ENCODE data around the gene CLCN7.

DNA sequence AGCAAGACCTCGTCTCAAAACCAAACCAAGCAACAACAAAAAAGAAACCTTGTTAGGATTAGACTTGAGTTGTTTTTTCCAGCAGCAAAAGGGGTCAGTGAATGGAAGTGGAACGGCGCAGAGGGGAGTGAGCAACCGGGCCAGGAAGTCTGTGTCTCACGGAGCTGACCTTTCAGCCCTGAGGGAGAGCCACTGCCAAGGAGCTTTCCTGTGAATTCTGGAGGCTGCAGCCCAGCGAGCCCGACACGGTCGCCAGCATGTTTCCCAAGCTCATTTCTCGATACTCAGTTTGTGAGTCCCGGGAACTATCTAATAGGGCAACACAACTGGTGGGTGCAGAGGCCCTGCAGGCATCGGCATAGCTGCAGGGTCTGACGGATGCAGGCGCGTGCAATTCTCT lies 37.9 kb upstream of the CLCN7 start:
- TF ChIP-seq, protein P1, sequence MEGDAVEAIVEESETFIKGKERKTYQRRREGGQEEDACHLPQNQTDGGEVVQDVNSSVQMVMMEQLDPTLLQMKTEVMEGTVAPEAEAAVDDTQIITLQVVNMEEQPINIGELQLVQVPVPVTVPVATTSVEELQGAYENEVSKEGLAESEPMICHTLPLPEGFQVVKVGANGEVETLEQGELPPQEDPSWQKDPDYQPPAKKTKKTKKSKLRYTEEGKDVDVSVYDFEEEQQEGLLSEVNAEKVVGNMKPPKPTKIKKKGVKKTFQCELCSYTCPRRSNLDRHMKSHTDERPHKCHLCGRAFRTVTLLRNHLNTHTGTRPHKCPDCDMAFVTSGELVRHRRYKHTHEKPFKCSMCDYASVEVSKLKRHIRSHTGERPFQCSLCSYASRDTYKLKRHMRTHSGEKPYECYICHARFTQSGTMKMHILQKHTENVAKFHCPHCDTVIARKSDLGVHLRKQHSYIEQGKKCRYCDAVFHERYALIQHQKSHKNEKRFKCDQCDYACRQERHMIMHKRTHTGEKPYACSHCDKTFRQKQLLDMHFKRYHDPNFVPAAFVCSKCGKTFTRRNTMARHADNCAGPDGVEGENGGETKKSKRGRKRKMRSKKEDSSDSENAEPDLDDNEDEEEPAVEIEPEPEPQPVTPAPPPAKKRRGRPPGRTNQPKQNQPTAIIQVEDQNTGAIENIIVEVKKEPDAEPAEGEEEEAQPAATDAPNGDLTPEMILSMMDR (IDR thresholded peaks at IDR 0.05 in 2 of 3, conservative IDR thresholded peaks at IDR 0.05 in 1 of 3; ENCODE audit: insufficient read depth in 2 of 3, low read depth in 1 of 3, low read length in 3 of 3) = no peak
- TF ChIP-seq ZBTB17 (CRISPR knock-in tag; IDR thresholded peaks at IDR 0.05) (no peak), GATA2 (CRISPR knock-in tag; IDR thresholded peaks at IDR 0.05) (no peak), BHLHE40 (IDR thresholded peaks at IDR 0.05; ENCODE audit: low read length) (no peak), NCOA1 (IDR thresholded peaks at IDR 0.05; ENCODE audit: low read depth) (no peak), RBM14 (IDR thresholded peaks at IDR 0.05; ENCODE audit: borderline replicate concordance, insufficient read depth, low read depth, low read length) (no peak), NBN (IDR thresholded peaks at IDR 0.05; ENCODE audit: low read depth) (no peak), ZNF311 (CRISPR knock-in tag; IDR thresholded peaks at IDR 0.05) (no peak), EZH2 (IDR thresholded peaks at IDR 0.05; ENCODE audit: borderline replicate concordance, low read depth, low read length) (no peak), ATF7 (IDR thresholded peaks at IDR 0.05) (no peak), POLR2A (conservative IDR thresholded peaks at IDR 0.05) (peak; percentile 21; the same call in 1 of the 2 replicates)
- TF ChIP-seq, protein P2, sequence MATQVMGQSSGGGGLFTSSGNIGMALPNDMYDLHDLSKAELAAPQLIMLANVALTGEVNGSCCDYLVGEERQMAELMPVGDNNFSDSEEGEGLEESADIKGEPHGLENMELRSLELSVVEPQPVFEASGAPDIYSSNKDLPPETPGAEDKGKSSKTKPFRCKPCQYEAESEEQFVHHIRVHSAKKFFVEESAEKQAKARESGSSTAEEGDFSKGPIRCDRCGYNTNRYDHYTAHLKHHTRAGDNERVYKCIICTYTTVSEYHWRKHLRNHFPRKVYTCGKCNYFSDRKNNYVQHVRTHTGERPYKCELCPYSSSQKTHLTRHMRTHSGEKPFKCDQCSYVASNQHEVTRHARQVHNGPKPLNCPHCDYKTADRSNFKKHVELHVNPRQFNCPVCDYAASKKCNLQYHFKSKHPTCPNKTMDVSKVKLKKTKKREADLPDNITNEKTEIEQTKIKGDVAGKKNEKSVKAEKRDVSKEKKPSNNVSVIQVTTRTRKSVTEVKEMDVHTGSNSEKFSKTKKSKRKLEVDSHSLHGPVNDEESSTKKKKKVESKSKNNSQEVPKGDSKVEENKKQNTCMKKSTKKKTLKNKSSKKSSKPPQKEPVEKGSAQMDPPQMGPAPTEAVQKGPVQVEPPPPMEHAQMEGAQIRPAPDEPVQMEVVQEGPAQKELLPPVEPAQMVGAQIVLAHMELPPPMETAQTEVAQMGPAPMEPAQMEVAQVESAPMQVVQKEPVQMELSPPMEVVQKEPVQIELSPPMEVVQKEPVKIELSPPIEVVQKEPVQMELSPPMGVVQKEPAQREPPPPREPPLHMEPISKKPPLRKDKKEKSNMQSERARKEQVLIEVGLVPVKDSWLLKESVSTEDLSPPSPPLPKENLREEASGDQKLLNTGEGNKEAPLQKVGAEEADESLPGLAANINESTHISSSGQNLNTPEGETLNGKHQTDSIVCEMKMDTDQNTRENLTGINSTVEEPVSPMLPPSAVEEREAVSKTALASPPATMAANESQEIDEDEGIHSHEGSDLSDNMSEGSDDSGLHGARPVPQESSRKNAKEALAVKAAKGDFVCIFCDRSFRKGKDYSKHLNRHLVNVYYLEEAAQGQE (IDR thresholded peaks at IDR 0.05; ENCODE audit: borderline replicate concordance) = no peak
- TF ChIP-seq, protein P2 (CRISPR knock-in tag; IDR thresholded peaks at IDR 0.05; ENCODE audit: low read depth) = no peak
- TF ChIP-seq, protein P3, sequence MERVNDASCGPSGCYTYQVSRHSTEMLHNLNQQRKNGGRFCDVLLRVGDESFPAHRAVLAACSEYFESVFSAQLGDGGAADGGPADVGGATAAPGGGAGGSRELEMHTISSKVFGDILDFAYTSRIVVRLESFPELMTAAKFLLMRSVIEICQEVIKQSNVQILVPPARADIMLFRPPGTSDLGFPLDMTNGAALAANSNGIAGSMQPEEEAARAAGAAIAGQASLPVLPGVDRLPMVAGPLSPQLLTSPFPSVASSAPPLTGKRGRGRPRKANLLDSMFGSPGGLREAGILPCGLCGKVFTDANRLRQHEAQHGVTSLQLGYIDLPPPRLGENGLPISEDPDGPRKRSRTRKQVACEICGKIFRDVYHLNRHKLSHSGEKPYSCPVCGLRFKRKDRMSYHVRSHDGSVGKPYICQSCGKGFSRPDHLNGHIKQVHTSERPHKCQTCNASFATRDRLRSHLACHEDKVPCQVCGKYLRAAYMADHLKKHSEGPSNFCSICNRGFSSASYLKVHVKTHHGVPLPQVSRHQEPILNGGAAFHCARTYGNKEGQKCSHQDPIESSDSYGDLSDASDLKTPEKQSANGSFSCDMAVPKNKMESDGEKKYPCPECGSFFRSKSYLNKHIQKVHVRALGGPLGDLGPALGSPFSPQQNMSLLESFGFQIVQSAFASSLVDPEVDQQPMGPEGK (CRISPR knock-in tag; IDR thresholded peaks at IDR 0.05; ENCODE audit: borderline replicate concordance) = no peak
- TF ChIP-seq, protein P4, sequence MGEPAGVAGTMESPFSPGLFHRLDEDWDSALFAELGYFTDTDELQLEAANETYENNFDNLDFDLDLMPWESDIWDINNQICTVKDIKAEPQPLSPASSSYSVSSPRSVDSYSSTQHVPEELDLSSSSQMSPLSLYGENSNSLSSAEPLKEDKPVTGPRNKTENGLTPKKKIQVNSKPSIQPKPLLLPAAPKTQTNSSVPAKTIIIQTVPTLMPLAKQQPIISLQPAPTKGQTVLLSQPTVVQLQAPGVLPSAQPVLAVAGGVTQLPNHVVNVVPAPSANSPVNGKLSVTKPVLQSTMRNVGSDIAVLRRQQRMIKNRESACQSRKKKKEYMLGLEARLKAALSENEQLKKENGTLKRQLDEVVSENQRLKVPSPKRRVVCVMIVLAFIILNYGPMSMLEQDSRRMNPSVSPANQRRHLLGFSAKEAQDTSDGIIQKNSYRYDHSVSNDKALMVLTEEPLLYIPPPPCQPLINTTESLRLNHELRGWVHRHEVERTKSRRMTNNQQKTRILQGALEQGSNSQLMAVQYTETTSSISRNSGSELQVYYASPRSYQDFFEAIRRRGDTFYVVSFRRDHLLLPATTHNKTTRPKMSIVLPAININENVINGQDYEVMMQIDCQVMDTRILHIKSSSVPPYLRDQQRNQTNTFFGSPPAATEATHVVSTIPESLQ (CRISPR knock-in tag; IDR thresholded peaks at IDR 0.05) = no peak

Measured in K562 (cell line).